ENCODE data around the gene JARID2.

Gene JARID2

DNA sequence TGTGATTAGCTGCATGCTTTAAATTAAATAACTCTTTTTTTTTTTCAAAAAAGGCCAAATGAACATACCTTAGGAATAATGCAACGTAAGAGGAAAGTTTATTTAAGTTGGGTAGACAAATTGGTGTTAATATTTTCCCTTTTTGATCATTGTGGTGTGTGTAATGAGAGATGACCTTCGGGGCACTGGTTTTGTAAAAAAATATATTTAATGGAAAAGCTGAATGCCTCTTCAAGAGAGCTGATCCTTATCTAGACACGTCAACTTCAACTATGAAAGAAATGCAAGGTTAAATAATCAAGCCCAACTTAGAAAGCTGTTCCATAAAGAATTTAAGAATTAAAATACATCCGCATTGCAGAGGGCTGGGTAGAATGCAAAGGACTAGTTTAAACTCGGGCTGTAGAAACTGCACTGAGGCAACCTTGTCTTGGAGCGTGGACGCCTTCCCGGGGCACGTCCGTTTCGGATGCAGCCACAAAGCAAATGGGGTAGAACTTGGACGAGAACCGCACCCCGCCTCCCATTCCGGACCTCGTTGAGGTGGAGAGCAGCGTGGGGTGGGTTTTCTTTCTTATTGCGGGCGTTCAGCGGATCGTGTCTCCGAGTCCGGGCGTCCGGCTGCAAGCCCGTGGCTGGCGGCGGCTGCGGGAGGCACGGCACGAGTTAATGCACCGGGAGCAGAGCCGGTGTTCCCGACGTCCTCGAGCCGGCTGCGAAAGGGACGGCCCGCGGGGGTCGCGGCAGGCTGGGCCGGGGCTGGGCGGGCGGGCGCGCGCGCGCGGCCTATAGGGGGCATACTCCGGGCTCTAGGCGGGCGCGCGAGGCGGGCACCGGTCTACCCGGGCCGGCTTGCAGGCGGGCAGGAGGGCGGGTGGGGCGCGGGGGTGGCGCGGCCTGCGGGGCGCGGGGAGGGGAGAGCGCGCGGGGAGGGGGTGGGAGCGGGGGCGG, 1.9 kb downstream of the JARID2 start:
- peak; percentile 53 to 81 (median 63) for DNase-seq

GRCh38 chr6:15248451-15249370, 2.8 kb downstream of the JARID2 start:
- DNase-seq, result peak; percentile 96 to 99 (median 98)

GRCh38 chr6:15249371-15250019, 3.6 kb downstream of the JARID2 start:
- no peak for DNase-seq

GRCh38 chr6:15250187-15251168, 4.6 kb downstream of the JARID2 start:
- DNase-seq, result no peak

- no peak for DNase-seq
Observed at GRCh38 chr6:15252195-15252594, 6.3 kb downstream of the JARID2 start.

GRCh38 chr6:15253203-15254022, 7.5 kb downstream of the JARID2 start:
- no peak for DNase-seq

DNA sequence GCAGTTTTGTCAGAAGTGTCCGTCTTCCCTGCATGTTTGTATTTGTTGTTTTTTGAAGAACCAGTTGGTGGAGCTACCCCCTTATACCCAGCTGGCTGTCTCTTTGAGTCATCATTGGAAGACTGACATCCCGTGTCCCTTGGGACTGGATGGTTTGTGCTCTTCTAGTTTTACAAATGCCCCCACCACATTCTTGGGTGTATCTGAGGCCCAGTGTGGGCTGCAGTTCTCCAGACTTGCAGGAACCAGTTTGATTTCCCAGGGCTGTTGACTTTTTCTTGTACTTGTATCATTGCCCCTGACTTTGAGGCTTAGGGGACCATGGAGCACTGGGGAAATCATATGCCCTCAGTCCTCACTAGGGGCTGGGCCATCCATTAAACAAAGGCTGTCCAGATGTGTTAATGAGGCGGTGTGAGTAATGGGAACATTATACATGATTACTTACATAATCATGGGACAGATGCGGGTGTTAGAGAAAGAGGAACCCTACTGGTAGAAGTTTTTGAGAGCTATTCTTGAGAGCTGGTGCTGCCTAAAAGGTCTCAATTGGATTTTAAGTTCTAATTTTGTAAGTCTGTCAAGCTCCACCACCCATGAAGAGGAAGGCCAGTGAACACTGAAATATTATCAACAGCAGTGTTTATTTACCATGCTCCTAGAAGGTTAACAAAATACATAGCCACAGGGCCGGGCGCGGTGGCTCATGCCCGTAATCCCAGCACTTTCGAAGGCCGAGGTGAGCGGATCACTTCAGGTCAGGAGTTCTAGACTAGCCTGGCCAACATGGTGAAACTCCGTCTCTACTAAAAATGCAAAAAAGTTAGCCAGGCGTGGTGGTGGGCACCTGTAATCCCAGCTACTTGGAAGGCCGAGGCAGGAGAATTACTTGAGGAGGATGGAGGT, 8.5 kb downstream of the JARID2 start:
- DNase-seq, result peak; percentile 49 to 88 (median 76)

- DNase-seq, result no peak
Observed at GRCh38 chr6:15255481-15255880, 9.6 kb downstream of the JARID2 start.

DNA sequence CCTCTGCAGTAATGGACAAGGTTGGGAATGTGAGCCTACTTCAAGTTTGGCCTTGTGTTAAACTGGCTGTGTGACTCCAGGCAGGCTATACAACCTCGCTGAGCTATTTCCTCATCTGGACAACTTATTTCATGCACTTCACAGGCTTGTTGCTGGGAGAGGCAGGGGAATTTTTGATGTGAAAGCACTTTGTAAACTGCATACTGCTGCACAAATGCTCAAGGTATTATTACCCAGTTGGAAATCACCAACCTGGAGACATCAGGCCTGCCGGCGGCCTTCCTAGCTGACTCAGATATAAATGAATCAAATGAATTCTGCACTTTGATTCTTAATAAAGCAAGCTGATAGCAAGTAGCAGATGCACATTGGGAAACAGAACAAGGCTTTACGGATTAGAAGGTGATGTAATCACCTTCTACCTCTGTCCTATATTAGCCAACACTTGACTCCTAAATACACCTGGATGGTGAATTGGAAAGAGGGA, 10.1 kb downstream of the JARID2 start:
- peak in 1 of 4 experiments; percentile 37 for DNase-seq

GRCh38 chr6:15256538-15257271, 10.8 kb downstream of the JARID2 start:
- no peak for DNase-seq

GRCh38 chr6:15257357-15258132, 11.7 kb downstream of the JARID2 start:
- DNase-seq, result no peak

DNA sequence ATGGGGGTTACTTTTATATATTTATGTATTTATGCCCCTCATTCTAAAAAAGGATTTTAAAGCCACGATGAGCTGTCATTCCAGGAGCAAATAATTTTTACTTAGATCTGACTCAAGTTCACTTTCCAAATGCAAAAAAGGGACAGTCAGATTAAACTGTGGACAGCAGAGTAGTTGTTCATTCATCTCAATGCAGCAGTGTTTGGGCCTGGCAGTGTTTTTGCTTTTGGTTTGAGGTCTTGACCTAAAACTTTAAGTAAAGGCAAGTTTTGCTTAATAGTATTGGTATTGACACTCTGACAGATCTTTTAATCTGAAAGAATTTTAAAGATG, 13.9 kb downstream of the JARID2 start:
- DNase-seq, result no peak

- no peak for DNase-seq
Observed at GRCh38 chr6:15260099-15260821, 14.4 kb downstream of the JARID2 start.

DNA sequence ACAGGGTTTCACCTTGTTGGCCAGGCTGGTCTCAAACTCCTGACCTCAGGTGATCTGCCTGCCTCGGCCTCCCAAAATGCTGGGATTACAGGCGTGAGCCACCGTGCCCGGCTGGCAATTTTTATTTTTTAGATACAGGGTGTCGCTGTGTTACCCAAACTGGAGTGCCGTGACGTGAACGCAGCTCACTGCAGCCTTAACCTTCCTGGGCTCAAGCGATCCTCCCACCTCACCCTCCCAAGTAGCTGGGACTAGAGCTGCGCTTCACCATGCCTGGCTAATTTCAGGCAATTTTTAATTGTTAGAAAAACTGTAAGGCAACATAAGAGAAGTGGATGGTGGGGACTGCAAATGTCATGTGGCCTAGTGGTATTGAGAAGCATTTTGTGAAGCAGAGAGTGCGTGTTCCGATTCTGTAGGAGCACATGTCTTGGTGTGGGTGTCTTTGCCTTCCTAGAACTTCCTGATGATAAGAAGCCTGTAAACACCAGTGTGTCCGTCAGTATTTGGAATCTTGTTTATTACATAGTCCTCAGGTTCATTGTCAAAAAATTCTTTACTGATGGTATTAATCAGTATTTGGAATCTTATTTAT, 18.0 kb downstream of the JARID2 start:
- DNase-seq, result peak in 2 of 4 experiments; percentile 58 to 61

DNA sequence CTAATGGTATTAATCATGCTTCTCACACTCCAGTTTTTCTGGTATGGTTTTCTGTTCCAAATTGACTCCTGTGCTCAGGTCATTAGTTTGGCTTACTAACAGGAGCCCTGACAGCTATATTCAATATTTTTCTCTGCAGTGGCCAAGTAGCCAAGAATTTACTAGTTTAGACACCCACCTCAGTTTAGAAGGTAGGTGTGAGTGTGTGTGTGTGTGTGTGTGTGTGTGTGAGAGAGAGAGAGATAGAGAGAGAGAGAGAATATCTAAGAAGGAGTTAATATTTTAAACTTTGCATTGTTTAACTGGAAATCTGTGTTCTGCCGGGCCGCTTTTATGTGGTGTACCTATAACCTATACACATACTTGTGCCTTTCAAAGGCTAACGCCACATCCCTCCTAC, 18.5 kb downstream of the JARID2 start:
- DNase-seq, result no peak

- DNase-seq, result peak; percentile 47 to 71 (median 62)
Observed at GRCh38 chr6:15264902-15265761, 19.3 kb downstream of the JARID2 start.
